Muscle layer of duodenum (tissue), 2 donors: ENCODE results near the gene MRPL19.
"Not testable (repeated sequence)": the region's sequence is repeated elsewhere in the genome, so short reads cannot be mapped to it uniquely, and the experiment has no call there.

Source experiments
- H3K27ac ChIP-seq: one replicate; pipeline ENCODE4 v1.7.0; 2013; ENCODE audit warnings: mild to moderate bottlenecking, low read length
- H3K27me3 ChIP-seq: one replicate; pipeline ENCODE4 v1.7.0; 2013; ENCODE audit warnings: low read depth, mild to moderate bottlenecking, control low read depth, low read length
- H3K36me3 ChIP-seq, 2 donors: one replicate each; pipeline ENCODE4 v1.7.0; 2013; ENCODE audit warnings: low read length in 2 of 2, control low read depth in 1 of 2, mild to moderate bottlenecking in 1 of 2; ENCODE audit not compliant: insufficient read depth in 2 of 2, control insufficient read depth in 1 of 2
- H3K4me1 ChIP-seq, 2 donors: one replicate each; pipeline ENCODE4 v1.7.0; 2013; ENCODE audit warnings: low read length in 2 of 2, mild to moderate bottlenecking in 2 of 2, control low read depth in 1 of 2, moderate library complexity in 1 of 2; ENCODE audit not compliant: insufficient read depth in 2 of 2, control insufficient read depth in 1 of 2
- H3K4me3 ChIP-seq, 2 donors: one replicate each; pipeline ENCODE4 v1.7.0; 2013; ENCODE audit warnings: low read length in 2 of 2, low read depth in 1 of 2, mild to moderate bottlenecking in 1 of 2
- H3K9me3 ChIP-seq, 2 donors: one replicate each; pipeline ENCODE4 v1.7.0; 2013; ENCODE audit warnings: low read length in 2 of 2, control low read depth in 1 of 2, mild to moderate bottlenecking in 1 of 2; ENCODE audit not compliant: control insufficient read depth in 1 of 2
- donor health status: healthy.

The MRPL19 gene

GRCh38 chr2:75675908-75676307 lies 29.3 kb downstream of the MRPL19 start:
- no peaks in the 10 kb centered on the region for H3K4me1 ChIP-seq
- peaks cover 11 to 13% of the 10 kb centered on the region in 2 donors for H3K36me3 ChIP-seq
- H3K27me3 ChIP-seq, result no peaks in the 10 kb centered on the region
- H3K4me3 ChIP-seq, result no peak overlapping the region
- H3K9me3 ChIP-seq, result no peaks in the 10 kb centered on the region
- H3K27ac ChIP-seq, result no peak overlapping the region

GRCh38 chr2:75676464-75676863 lies 29.9 kb downstream of the MRPL19 start:
- Histone ChIP-seq H3K9me3 (no peaks in the 10 kb centered on the region), H3K36me3 (peaks cover 7 to 17% of the 10 kb centered on the region in 2 donors), H3K4me1 (no peaks in the 10 kb centered on the region), H3K4me3 (no peak overlapping the region), H3K27ac (no peak overlapping the region), H3K27me3 (no peaks in the 10 kb centered on the region)

DNA sequence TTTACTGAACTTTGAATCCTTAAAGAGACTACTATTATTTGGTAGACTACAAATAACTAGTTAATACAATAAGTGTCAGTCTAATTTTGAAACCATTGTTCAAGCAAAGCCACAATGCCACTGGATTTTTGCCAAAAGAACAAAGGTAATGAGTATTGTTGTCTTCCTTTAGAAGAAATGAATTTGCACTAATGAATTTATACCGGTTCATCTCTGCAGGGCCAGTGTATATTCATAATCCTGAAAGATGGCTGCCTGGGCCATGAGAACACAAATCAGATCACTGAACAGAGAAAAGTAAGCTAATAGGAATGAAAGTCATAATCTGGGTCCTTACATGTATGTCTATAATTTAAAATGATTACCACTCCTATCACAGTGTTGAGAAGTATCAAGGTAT lies 33.0 kb downstream of the MRPL19 start:
- Histone ChIP-seq H3K4me1 (no peaks in the 10 kb centered on the region), H3K36me3 (peaks cover 0 to 18% of the 10 kb centered on the region in 2 donors), H3K9me3 (no peaks in the 10 kb centered on the region), H3K27ac (no peak overlapping the region), H3K27me3 (no peaks in the 10 kb centered on the region), H3K4me3 (no peak overlapping the region)

- Histone ChIP-seq H3K27ac (no peak overlapping the region), H3K4me3 (no peak overlapping the region), H3K36me3 (peaks cover 2 to 23% of the 10 kb centered on the region in 2 donors), H3K4me1 (no peaks in the 10 kb centered on the region), H3K9me3 (no peaks in the 10 kb centered on the region), H3K27me3 (no peaks in the 10 kb centered on the region)
Observed at GRCh38 chr2:75680402-75680801, 33.8 kb downstream of the MRPL19 start.

GRCh38 chr2:75683430-75683829 lies 36.8 kb downstream of the MRPL19 start:
- not testable (repeated sequence) for H3K4me3 ChIP-seq, H3K4me1 ChIP-seq, H3K27ac ChIP-seq, H3K9me3 ChIP-seq, H3K27me3 ChIP-seq
- H3K36me3 ChIP-seq, result peaks cover 23 to 49% of the 10 kb centered on the region in 2 donors

DNA sequence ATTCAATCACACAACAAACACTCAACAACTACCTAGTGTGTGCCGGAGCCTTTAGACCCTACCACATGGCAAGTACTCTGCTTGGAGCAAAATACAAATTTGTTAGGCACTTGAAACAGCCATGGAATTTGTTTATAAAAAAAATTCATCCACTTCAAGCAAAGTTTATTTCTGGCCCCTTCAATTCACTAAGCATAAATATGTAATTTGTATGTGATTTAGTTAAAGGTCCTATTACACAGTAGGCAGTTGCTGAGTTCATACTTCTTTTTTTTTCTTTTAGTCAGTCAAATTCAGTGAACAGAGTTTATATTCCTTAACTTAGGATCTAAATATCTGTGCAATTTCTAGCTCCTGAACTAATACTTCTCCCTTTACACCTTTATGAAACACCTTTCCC lies 41.6 kb downstream of the MRPL19 start:
- Histone ChIP-seq H3K4me3 (no peak overlapping the region), H3K4me1 (no peaks in the 10 kb centered on the region), H3K9me3 (no peaks in the 10 kb centered on the region), H3K27me3 (no peaks in the 10 kb centered on the region), H3K27ac (no peak overlapping the region), H3K36me3 (peaks cover 42 to 52% of the 10 kb centered on the region in 2 donors)

DNA sequence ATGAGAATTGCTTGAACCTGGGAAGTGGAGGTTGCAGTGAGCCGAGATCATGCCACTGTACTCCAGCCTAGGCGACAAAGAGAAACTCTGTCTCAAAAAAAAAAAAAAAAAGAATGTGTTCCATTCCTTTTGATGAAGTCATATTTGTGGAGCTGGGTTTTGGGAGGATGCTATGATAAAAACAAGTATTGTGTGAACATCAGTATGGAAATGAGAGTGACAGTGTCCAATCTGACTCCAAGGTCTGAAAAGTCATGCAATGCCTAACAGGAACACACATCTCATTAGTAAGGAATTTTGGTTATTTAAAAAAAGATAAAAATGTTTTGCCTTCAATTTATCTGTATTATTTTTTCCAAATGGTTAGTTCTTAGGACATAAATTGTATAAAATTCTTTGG lies 52.3 kb downstream of the MRPL19 start:
- Histone ChIP-seq H3K9me3 (no peaks in the 10 kb centered on the region), H3K27ac (no peak overlapping the region), H3K4me1 (no peaks in the 10 kb centered on the region), H3K36me3 (peaks cover 20 to 65% of the 10 kb centered on the region in 2 donors), H3K27me3 (no peaks in the 10 kb centered on the region), H3K4me3 (no peak overlapping the region)

GRCh38 chr2:75702593-75702992 lies 56.0 kb downstream of the MRPL19 start:
- H3K4me3 ChIP-seq, result no peak overlapping the region
- no peaks in the 10 kb centered on the region for H3K4me1 ChIP-seq
- no peak overlapping the region for H3K27ac ChIP-seq
- peaks cover 21 to 70% of the 10 kb centered on the region in 2 donors for H3K36me3 ChIP-seq
- no peaks in the 10 kb centered on the region for H3K27me3 ChIP-seq
- no peaks in the 10 kb centered on the region for H3K9me3 ChIP-seq

- H3K27ac ChIP-seq, result no peak overlapping the region
- H3K4me1 ChIP-seq, result peaks cover 0 to 3% of the 10 kb centered on the region in 2 donors
- H3K27me3 ChIP-seq, result no peaks in the 10 kb centered on the region
- no peak overlapping the region for H3K4me3 ChIP-seq
- H3K9me3 ChIP-seq, result no peaks in the 10 kb centered on the region
- peaks cover 16 to 58% of the 10 kb centered on the region in 2 donors for H3K36me3 ChIP-seq
Observed at GRCh38 chr2:75703589-75704287, 57.2 kb downstream of the MRPL19 start.

DNA sequence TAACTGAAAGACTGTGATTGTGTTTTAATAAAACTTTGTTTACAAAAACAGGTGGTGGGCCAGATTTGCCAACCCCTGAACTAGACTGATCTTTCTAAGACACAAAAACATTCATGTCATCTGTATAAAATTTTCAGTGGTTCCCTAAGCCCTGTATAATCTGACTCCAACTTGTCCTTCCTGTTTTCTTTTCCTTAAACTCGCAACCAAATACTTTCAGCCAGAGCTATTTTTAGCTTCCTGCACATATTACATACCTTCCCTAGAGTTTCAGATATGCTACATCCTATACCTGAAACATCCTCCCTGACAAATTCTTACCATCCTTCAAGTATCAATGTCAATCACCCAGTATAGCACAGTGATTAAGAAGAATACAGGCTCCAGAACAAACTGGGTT lies 59.3 kb downstream of the MRPL19 start:
- Histone ChIP-seq H3K27me3 (no peaks in the 10 kb centered on the region), H3K27ac (no peak overlapping the region), H3K4me3 (no peak overlapping the region), H3K9me3 (no peaks in the 10 kb centered on the region), H3K36me3 (peaks cover 16 to 41% of the 10 kb centered on the region in 2 donors), H3K4me1 (peaks cover 0 to 3% of the 10 kb centered on the region in 2 donors)

- Histone ChIP-seq H3K4me1 (peaks cover 3 to 4% of the 10 kb centered on the region in 2 donors), H3K36me3 (peaks cover 7 to 22% of the 10 kb centered on the region in 2 donors), H3K9me3 (no peaks in the 10 kb centered on the region), H3K27ac (no peak overlapping the region), H3K27me3 (no peaks in the 10 kb centered on the region), H3K4me3 (no peak overlapping the region)
Observed at GRCh38 chr2:75707901-75708300, 61.3 kb downstream of the MRPL19 start.

DNA sequence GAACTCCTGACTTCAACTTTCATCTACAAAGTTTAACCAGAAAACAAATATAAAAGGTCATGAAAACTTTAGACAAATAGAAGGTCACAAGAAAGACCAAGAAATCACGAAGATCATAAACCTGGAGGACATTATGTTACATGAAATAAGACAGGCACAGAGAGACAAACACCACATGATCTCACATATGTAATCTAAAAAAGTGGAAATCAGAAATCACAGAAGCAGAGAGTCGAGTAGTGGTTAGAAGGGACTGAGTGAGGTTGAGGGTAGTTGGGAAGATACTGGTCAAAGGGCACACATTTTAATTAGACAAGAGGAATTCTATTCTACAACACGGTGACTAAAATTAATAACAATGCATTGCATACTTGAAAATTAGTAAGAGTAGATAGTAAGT lies 62.7 kb downstream of the MRPL19 start:
- H3K9me3 ChIP-seq, result no peaks in the 10 kb centered on the region
- peaks cover 5 to 14% of the 10 kb centered on the region in 2 donors for H3K36me3 ChIP-seq
- peak overlapping the region; percentile 27 to 36 for H3K4me3 ChIP-seq
- no peaks in the 10 kb centered on the region for H3K27me3 ChIP-seq
- peaks cover 3 to 4% of the 10 kb centered on the region in 2 donors for H3K4me1 ChIP-seq
- H3K27ac ChIP-seq, result no peak overlapping the region
